GM21447 (cell line): ENCODE data around the gene COL13A1.

ENCODE experiments used
- ATAC-seq: cut with Tn5 transposase; IDR thresholded peaks from one replicate; pipeline ENCODE4 v1.9.1; 2021; ENCODE audit not compliant: unreplicated experiment

Gene COL13A1

GRCh38 chr10:69961881-69962745 lies 160.4 kb downstream of the COL13A1 start:
- no peak for ATAC-seq

- no peak for ATAC-seq
These were observed 161.0 kb downstream of the COL13A1 start for GRCh38 chr10:69962746-69963135.

- ATAC-seq = no peak
These were observed 161.6 kb downstream of the COL13A1 start for GRCh38 chr10:69963178-69963834.

GRCh38 chr10:69963835-69964710 lies 162.4 kb downstream of the COL13A1 start:
- ATAC-seq = no peak

GRCh38 chr10:69965086-69965485 lies 163.4 kb downstream of the COL13A1 start:
- ATAC-seq = no peak

GRCh38 chr10:69965919-69966662 lies 164.4 kb downstream of the COL13A1 start:
- ATAC-seq = no peak

- no peak for ATAC-seq
These were observed 167.1 kb downstream of the COL13A1 start for GRCh38 chr10:69968830-69969229.

GRCh38 chr10:69969977-69970376 lies 168.3 kb downstream of the COL13A1 start:
- ATAC-seq = no peak

- no peak for ATAC-seq
These were observed 171.3 kb downstream of the COL13A1 start for GRCh38 chr10:69972981-69973397.

- no peak for ATAC-seq
These were observed 172.0 kb downstream of the COL13A1 start for GRCh38 chr10:69973678-69974077.

- ATAC-seq = no peak
These were observed 172.9 kb downstream of the COL13A1 start for GRCh38 chr10:69974551-69975155.

- no peak for ATAC-seq
These were observed 175.3 kb downstream of the COL13A1 start for GRCh38 chr10:69976795-69977546.

GRCh38 chr10:69979174-69979573 lies 177.5 kb downstream of the COL13A1 start:
- no peak for ATAC-seq

GRCh38 chr10:69980672-69981071 lies 179.0 kb downstream of the COL13A1 start:
- ATAC-seq = no peak

- ATAC-seq = no peak
These were observed 186.4 kb downstream of the COL13A1 start for GRCh38 chr10:69988094-69988493.

GRCh38 chr10:69991151-69991550 lies 189.4 kb downstream of the COL13A1 start:
- no peak for ATAC-seq

- ATAC-seq = no peak
These were observed 192.6 kb downstream of the COL13A1 start for GRCh38 chr10:69994262-69994661.

- ATAC-seq = no peak
These were observed 194.9 kb downstream of the COL13A1 start for GRCh38 chr10:69996611-69997010.

- no peak for ATAC-seq
These were observed 198.6 kb downstream of the COL13A1 start for GRCh38 chr10:70000262-70000661.
